ENCODE results near the gene ATF7. TPM values are rescaled to one million over a fixed set of nuclear protein-coding genes. Genes with fewer than 3 reads are reported as not detected.
"Not testable (repeated sequence)": the region's sequence is repeated elsewhere in the genome, so short reads cannot be mapped to it uniquely, and the experiment has no call there.

ATF7 gene
- total RNA-seq, 1 donor from 2014 or later, result 14.2 TPM

GRCh38 chr12:53571295-53571694 is 54.9 kb downstream of the ATF7 start:
- Histone ChIP-seq H3K4me3 (ENCODE audit: low read depth, low read length) (no peak overlapping the region), H3K36me3 (ENCODE audit: control insufficient read depth, insufficient read depth, low read length) (no peaks in the 10 kb centered on the region), H3K27me3 (ENCODE audit: control insufficient read depth, insufficient read depth, low read length) (no peaks in the 10 kb centered on the region)
- TF ChIP-seq, protein P1, sequence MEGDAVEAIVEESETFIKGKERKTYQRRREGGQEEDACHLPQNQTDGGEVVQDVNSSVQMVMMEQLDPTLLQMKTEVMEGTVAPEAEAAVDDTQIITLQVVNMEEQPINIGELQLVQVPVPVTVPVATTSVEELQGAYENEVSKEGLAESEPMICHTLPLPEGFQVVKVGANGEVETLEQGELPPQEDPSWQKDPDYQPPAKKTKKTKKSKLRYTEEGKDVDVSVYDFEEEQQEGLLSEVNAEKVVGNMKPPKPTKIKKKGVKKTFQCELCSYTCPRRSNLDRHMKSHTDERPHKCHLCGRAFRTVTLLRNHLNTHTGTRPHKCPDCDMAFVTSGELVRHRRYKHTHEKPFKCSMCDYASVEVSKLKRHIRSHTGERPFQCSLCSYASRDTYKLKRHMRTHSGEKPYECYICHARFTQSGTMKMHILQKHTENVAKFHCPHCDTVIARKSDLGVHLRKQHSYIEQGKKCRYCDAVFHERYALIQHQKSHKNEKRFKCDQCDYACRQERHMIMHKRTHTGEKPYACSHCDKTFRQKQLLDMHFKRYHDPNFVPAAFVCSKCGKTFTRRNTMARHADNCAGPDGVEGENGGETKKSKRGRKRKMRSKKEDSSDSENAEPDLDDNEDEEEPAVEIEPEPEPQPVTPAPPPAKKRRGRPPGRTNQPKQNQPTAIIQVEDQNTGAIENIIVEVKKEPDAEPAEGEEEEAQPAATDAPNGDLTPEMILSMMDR (IDR thresholded peaks at IDR 0.05; ENCODE audit: insufficient read depth, low read length, poor library complexity, severe bottlenecking), result no peak
- no peak for DNase-seq (ENCODE audit: low read depth)

- H3K27me3 ChIP-seq (ENCODE audit: control insufficient read depth, insufficient read depth, low read length), result no peaks in the 10 kb centered on the region
- DNase-seq (ENCODE audit: low read depth), result no peak
- TF ChIP-seq, protein P1 (IDR thresholded peaks at IDR 0.05; ENCODE audit: insufficient read depth, low read length, poor library complexity, severe bottlenecking), result no peak
- no peak overlapping the region for H3K4me3 ChIP-seq (ENCODE audit: low read depth, low read length)
- no peaks in the 10 kb centered on the region for H3K36me3 ChIP-seq (ENCODE audit: control insufficient read depth, insufficient read depth, low read length)
These were observed 57.2 kb downstream of the ATF7 start for GRCh38 chr12:53568809-53569557.

- no peaks in the 10 kb centered on the region for H3K27me3 ChIP-seq (ENCODE audit: control insufficient read depth, insufficient read depth, low read length)
- DNase-seq (ENCODE audit: low read depth), result no peak
- TF ChIP-seq, protein P1 (IDR thresholded peaks at IDR 0.05; ENCODE audit: insufficient read depth, low read length, poor library complexity, severe bottlenecking), result no peak
- no peak overlapping the region for H3K4me3 ChIP-seq (ENCODE audit: low read depth, low read length)
- H3K36me3 ChIP-seq (ENCODE audit: control insufficient read depth, insufficient read depth, low read length), result no peaks in the 10 kb centered on the region
These were observed 58.0 kb downstream of the ATF7 start for GRCh38 chr12:53567961-53568808.

DNA sequence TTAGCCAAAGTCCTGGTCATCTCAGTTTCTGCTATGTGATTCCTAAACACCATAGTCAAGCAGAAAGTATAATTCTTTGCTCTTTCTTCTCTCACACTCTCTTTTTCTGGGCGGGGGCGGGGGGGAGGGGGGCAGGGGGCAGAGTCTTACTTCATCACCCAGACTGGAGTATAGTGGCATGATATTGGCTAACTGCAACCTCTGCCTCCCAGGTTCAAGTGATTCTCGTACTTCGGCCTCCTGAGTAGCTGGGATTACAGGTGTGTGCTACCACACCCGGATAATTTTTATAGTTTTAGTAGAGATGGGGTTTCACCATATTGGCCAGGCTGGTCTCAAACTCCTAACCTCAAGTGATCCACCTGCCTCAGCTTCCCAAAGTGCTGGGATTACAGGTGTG is 60.8 kb downstream of the ATF7 start:
- not testable (repeated sequence) for H3K4me3 ChIP-seq (ENCODE audit: low read depth, low read length); H3K36me3 ChIP-seq (ENCODE audit: control insufficient read depth, insufficient read depth, low read length); DNase-seq (ENCODE audit: low read depth); H3K27me3 ChIP-seq (ENCODE audit: control insufficient read depth, insufficient read depth, low read length)

DNA sequence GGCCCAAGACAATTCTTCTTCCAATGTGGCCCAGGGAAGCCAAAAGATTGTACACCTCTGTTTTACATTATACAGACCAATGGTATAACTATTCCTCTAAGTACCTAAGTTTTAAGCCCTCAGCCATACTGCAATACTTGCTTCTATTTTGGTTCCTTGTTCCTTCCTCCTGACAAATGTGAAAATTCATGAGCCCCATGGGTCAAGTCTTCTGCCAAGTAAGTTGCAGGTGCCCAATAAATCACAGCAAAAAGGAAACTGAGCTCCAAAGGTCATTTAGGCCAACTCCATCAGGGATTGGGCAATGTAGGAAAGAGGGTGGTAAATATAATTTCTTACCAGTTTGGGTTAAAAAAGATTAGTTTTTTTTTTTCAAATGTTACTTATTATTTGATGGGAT is 61.2 kb downstream of the ATF7 start:
- Histone ChIP-seq H3K4me3 (ENCODE audit: low read depth, low read length) (no peak overlapping the region), H3K36me3 (ENCODE audit: control insufficient read depth, insufficient read depth, low read length) (no peaks in the 10 kb centered on the region), H3K27me3 (ENCODE audit: control insufficient read depth, insufficient read depth, low read length) (no peaks in the 10 kb centered on the region)
- TF ChIP-seq, protein P1 (IDR thresholded peaks at IDR 0.05; ENCODE audit: insufficient read depth, low read length, poor library complexity, severe bottlenecking), result no peak
- DNase-seq (ENCODE audit: low read depth), result no peak

GRCh38 chr12:53564278-53564677 is 61.9 kb downstream of the ATF7 start:
- TF ChIP-seq, protein P1 (IDR thresholded peaks at IDR 0.05; ENCODE audit: insufficient read depth, low read length, poor library complexity, severe bottlenecking), result no peak
- H3K36me3 ChIP-seq (ENCODE audit: control insufficient read depth, insufficient read depth, low read length), result no peaks in the 10 kb centered on the region
- DNase-seq (ENCODE audit: low read depth), result no peak
- H3K4me3 ChIP-seq (ENCODE audit: low read depth, low read length), result no peak overlapping the region
- no peaks in the 10 kb centered on the region for H3K27me3 ChIP-seq (ENCODE audit: control insufficient read depth, insufficient read depth, low read length)

Data from kidney epithelial cell (primary cell).